ENCODE results near the gene RAD52.

GRCh38 chr12:879641-880040, 69.9 kb downstream of the RAD52 start:
- no peak for TF ChIP-seq POLR2A (IDR thresholded peaks at IDR 0.05)
- TF ChIP-seq CTCF (IDR thresholded peaks at IDR 0.05 in 4 of 5, conservative IDR thresholded peaks at IDR 0.05 in 1 of 5): no peak

All from gastrocnemius medialis (tissue), 4 donors.